ENCODE data around the gene LGSN.
"Not testable (repeated sequence)": the region's sequence is repeated elsewhere in the genome, so short reads cannot be mapped to it uniquely, and the experiment has no call there.

The LGSN gene

DNA sequence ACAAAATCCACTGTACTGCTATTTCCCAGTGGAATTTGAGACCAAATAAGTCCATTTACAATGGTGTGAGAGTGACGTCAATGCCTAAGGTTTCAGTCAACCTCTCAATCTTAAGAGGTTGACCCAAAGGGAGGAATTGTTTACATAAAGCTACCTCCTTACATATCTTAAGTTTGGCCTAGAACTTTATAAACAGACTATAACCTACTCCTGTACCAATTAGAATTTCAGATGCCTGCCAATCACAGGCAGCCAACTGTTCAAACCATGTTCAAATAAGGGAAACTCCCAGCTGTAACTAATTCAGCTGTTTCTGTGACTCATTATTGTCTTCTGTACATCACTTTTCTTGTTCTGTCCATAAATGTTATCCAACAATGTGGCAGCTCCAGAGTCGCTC, 14.5 kb downstream of the LGSN start:
- no peak for DNase-seq

DNA sequence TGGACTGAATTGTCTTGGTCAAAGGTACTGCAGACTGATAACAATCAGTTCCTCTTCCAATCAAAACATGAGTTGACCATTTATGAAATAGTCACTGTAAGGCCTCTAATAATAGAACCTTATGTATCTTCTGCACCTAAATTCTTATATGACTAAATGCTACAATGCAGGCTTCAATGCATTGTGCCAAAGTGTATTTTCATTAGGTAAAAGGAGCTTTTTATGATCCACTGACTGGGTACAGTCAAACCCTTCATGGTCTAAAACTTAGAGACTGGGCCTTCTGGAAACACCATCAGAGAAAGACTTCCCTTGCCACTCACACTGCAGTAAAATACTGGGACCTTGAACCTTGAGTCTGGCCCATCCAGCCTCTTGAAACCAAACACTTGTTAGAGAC, 16.3 kb downstream of the LGSN start:
- no peak for DNase-seq

DNA sequence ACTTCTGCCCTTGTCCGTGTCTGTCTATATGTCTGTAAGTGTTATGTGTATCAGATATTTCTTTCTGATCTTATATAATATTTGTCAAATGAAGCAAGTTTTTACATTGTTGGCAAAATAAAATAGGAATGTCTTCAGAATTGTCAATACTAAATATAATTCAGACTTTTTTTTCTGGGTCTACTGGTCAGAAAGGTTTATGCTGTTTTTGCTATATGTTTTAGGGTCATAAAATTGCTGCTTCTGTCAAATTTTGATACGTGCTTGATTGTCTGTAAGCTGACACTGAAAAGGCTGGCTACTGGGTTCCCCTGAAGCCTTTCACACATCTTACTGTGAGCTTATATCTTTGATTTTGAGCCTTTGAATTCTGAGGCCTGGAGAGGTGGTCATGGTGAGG, 20.1 kb downstream of the LGSN start:
- DNase-seq, result no peak

DNA sequence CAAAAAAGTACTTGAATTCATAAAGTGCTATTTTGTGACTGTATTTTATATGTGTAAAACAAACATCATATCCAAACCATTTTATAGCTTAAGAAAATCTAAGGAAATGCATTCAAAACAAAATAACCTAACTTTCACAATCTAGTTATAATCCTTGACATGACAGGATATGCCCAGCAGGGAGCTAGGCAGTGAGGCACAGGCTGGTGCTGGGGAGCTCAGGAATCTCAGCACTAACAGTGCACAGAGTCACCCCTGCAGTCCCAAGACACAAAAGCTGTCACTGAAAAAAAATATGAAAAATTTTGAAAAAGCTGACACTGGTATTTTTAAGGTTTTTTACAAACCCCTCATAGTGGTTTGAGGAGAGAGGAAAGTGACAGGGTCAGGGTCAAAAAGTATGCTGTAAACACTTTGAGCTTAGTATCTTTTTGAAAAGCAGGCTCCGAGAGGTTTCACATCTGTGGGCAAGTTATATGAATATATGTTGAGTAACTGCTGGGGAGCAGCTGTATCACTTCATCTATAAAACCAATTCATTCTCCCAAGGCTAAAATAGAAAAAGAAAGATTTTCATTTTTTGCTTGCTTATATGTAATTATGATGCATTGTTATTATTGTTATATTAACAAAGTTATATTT, 24.1 kb downstream of the LGSN start:
- no peak for DNase-seq

DNA sequence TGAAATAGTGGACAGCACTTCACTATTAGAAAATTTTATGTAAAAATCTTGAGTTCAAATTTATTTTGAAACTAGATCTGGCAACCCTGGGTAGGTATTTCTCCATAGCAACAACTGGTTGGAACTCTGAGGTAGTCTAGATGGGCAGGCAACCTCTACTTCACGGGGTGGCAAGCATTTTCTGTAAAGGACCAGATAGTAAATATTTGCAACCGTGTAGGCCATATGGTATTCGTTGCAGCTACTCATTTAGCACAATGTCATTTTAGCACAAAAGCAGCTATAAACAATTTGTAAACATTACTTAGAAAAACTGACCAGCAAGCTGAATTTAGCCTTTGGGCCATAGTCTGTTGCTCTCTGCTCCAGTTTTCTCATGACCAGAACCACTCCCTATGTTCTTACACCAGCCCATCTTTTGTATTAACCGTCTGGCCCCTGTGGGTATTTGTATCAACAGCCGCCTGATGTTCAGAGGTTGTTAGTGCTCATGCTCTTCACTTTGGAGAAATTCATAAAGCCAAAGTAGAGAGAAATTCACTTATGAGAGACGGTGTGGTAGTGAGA, 29.2 kb downstream of the LGSN start:
- DNase-seq, result no peak

DNA sequence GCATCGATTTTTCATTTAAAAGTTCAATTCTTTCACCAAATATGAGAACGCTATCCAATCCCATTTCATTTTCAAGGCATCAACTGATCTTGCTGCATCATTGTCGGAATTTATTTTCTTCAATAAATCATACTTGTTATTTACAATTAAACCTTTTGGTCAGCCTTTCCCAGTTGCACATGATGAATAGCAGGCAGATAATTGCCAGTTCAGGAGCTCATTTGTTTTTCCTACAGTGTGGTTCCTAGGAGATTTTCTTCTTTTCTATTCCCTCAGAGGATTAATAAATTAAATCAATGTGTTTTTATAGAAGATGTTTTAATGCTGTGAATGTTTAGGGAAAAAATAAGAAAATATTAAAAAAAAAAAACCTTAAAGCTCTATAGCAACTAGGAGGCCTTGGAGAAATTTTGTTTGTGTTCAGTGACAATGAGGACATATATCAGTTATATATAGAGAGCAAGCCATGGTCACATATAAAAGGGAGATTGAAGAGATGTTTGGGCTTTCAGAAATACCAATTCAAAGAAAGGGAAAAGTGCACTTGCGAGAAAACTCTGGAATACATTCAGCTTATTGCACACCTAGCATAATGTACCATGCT, 30.4 kb downstream of the LGSN start:
- DNase-seq, result no peak

DNA sequence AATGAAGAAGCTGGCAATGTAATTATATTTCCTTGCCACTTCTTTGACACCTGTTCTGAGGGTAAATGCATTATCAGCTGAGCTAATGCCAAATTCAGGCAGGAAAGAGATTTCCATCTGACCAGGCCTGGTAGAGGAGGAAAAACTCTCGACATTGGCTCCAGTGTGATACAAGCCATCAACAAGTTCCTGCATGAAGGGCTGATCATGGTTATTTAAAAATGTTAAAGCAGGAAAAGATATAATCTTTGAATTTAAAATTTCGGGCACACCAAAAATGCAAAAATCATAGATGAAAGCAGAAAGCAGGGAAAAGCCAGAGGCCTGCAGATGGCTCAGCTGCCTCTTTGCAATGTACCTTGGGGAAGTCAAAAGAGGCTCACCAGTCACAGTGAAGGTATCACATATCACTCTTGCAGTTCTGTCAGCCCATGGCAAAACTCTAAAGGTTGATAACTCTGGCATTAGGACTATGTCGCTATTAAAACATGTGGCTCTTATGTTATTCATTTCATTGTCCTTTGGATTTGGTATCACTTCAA, 39.1 kb downstream of the LGSN start:
- no peak for DNase-seq

DNA sequence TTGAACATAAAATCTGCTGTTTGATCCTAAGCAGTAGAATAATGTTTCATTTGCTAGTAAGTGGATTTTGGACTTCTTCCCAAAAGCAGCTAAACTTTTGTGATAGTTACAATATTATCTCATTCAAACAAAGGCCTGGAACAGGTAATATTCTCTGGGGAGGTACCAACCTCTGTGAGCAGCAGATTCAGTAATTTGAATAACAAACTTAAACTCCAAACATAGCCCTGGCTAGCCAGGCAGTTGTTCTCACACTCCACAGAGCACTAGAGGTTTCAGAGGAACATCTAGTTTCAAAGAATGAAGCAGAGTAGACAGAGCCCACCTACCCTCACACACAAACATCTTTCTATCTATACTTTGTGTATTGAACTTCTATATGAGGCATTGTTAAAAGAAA, 40.9 kb downstream of the LGSN start:
- no peak for DNase-seq

DNA sequence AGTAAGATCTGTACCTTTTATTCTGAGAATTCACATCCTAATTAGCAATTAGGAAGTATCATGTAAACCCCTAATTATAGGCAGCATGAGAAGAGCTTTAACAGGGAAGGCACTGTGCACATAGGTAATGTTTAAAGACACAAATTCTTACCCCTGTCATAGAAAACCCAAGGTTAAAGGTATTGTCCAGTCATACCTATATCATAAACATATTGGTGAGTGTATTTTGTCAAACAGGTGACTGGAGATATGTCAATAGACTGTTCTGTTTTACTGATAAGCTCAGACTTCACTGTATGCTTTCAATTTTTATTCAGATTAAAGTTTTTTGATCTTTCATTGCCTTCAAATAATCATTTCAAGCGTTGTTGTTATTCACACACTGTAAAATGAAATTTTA, 43.8 kb downstream of the LGSN start:
- no peak for DNase-seq

DNA sequence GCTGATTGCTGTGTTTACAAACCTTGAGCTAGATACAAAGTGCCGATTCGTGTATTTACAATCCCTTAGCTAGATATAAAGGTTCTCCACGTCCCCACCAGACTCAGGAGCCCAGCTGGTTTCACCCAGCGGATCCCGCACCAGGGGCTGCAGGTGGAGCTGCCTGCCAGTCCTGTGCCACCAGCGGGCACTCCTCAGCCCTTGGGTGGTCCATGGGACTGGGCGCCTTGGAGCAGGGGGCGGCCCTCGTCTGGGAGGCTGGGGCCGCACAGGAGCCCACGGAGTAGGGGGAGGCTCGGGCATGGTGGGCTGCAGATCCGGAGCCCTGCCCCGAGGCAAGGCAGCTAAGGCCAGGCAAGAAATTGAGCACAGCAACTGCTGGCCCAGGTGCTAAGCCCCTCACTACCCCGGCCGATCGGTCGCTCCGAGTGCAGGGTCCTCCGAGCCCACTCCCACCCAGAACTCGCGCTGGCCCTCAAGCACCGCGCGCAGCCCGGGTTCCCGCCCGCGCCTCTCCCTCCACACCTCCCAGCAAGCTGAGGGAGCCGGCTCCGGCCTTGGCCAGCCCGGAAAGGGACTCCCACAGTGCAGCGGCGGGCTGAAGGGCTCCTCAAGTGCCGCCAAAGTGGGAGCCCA, 44.9 kb downstream of the LGSN start:
- not testable (repeated sequence) for DNase-seq

DNA sequence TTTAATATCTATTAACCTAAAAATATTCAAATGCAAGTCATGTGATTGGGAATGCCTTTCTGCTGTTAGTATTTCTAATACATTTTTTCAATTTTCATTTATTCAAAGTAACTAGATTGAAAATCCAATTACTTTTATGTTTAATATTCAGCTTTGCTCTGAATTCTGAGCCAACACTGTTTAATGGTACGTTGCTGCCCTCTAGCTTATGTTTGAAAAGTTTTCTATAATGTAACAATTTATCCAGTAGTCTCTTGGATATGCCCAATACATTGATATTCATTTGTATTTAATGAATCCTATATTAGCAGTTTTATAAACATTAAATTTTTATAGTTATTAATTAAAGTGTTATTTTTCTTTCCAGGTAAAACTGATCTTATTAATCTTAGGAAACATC, 47.4 kb downstream of the LGSN start:
- DNase-seq, result peak; percentile 64

DNA sequence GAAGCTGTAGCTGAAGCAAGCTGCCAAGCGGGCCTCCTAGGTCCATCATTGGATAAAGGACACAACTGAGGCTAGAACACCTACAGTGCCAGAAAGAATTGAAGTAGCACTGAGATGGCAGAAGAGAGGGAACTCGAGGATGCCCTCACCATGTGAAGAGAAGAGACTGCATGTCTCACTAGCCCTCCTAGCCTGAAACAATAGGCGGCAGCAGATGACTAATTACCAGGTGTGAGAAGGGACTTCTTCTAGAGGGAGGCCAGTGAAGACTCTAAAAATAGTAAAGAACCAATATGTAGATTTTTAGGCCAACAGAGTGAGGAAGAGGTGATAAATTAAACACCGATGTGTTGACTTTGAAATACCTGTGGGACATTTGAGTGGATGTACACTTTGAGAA, 50.3 kb downstream of the LGSN start:
- DNase-seq, result no peak

DNA sequence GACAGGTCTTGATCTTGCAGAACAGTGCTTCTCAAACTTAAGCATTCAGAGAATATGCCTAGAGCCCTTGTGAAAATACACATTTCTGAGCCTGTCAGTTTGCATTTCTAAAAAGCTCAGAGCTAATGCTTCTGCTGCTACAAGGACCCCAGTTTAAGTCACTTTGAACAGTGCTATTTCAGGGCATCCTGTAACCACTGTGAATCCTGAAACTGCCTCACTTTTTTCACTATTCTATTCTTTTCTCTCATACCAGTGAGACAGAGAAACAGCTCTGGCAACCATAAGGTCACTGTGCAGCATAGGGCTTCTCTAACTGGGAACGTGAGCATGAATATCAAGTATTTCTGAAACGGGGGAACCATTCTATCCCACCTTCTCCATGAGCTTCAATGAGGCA, 51.2 kb downstream of the LGSN start:
- no peak for DNase-seq

DNA sequence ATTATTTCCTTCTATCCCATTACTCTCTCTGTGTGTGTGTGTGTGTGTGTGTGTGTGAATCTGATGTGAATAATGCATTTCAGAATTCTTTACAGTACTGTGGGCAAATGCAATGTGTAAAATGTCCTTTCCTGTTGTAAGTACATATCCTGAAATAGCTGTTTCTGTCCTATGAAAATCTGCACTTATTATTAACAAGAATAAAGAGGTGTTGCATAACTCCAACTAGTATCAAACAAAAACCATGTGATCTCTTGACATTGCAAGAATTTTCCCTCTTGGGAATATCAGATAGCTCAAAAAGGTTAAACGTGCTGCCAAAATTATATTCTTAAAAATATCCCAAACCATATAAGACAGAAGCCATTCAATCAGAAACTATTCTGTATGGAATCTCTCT, 52.0 kb downstream of the LGSN start:
- no peak for DNase-seq

DNA sequence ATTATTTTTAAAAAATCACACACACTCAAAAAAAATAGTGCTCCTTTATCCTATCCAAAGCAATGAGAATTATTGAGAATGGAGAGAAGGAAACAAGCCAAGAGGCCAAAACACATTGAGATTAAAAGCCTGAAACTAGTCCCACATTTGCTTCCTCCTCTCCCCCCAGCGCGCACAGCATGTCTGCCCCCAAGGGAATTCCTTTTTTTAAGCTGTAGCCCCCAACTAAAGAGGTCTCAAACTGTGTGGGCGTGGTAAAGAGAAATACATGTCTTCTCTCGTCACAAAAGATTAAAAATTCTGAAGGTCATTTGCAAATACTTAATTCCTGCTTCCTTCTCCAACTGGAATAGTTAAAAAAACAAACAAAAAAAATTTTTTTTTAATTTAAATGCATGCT, 52.7 kb downstream of the LGSN start:
- no peak for DNase-seq

DNA sequence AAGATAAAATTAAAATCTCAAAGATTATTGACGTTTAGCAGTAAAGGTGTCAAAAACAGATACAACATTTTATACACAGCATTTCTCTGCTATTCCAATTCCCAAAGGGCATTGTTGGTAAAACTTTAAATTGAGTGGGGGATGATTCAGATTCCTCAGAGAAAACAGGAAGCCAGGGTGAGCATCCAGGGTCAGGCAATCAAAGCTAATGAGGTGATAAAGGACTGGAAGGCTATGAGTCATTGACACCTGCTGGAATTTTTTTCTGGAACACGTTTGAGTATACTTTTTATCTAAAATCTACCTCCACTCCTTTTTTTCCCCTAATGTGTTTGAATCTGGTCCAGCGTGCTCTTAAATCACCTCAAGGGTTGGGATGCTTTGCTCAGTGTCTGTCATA, 56.3 kb downstream of the LGSN start:
- peak; percentile 21 for DNase-seq

DNA sequence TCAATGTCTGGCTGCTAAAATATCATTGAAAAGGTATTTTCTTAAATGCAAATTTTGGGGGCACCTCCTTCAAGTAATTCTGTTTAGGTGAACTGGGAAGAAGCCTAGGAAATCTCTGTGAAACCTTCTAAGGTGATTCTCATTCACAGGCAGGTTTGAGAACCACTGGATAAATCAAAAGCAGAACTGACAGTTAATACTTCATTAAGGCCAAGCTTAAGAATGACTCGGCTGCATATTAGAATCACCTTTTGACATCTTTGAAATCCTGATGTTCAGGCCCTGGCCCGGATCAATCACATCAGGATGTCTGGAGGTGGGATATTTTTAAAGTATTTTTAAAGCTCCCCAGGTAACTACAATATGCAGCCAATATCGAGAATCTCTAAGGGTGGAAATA, 58.0 kb downstream of the LGSN start:
- no peak for DNase-seq

DNA sequence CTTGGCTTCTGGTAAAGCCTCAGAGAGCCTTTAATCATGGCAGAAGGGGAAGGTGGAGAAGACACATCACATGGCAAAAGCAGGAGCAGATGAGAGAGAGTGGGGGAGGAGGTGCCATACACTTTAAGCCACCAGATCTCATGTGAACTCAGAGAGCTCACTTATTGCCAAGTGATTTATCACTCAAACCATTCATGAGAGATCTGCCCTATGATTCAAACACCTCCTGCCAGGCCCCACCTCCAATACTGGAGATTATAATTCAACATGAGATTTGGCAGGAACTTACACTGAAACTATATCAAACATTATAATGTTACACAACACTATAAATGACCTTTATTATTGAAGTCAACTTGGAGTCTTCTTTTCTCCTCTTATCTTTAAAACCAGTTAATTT, 60.6 kb downstream of the LGSN start:
- no peak for DNase-seq

DNA sequence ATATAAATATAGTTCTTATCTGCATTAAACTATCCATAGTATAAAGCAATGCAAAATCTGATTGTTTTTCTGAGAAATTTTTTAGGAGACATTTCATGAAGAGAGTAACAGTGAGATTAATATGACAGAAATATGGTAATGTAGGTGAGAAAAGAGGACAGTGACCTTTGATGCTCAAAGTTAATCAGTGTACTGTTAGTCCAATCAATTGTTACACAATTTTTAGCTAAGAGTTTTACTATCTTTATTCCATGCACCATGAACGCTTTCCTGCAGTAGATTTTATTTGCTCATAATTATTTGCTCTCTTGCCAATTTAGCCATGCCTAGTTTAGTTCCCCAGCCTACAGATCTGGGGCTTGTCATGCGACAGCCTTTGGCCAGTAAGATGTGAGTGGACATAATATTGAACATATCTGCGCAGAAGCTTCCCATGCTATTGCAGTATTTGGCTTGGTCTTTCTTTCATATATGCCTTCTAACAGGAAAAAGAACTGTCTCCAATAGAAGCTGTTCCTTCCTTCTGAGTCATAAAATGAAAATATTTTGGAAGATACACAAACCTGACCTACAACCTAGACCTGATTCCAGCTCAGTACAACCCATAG, 69.8 kb downstream of the LGSN start:
- DNase-seq, result no peak

DNA sequence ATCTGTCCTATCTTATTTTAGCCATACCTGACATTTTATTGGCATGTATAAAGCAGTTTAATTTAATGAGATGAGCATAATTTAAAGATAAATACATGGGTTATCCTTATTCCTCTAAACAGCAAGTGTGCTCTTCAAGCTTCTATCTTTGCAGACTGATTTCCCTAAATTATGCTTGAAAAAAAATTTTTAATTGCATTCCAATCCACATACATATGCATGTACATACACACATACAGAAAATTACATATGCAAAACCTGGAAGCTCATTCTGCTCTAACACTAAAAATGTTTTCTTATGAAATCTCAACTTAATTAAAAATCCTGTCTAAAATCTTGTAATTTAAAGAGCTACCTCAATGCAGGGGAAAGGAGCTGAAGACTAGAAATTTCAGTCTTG, 73.2 kb downstream of the LGSN start:
- DNase-seq, result no peak

DNA sequence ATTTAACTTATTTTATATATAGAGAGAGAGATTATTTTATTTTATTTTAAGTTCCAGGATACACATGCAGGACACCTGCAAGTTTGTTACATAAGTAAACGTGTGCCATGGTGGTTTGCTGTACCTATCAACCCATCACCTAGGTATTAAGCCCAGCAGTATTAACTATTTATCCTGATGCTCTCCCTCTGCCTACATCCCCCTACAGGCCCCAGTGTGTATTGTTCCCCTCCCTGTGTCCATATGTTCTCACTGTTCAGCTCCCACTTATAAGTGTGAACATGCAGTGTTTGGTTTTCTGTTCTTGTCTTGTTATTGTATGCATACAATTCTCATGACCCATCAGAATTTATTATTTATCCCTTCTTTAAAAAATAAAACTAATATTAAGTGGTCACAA, 73.9 kb downstream of the LGSN start:
- no peak for DNase-seq

DNA sequence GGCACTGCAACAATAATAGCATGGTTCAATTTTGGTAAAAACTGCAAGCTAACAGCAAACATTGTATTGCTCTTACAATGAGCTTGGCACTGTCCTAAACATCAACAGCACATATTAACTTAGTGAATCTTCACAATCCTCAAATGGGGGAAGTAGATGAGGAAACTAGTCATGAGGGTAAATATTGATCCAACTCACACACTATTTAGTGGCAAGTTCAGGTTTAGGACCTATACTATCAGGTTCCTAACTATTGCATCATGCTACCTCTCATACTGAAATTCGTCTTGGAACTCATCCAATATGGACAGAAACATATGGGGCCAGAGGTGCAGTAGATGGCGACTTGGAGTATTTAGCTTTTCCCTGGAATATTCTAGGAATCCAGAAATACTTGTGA, 74.4 kb downstream of the LGSN start:
- DNase-seq, result no peak

DNA sequence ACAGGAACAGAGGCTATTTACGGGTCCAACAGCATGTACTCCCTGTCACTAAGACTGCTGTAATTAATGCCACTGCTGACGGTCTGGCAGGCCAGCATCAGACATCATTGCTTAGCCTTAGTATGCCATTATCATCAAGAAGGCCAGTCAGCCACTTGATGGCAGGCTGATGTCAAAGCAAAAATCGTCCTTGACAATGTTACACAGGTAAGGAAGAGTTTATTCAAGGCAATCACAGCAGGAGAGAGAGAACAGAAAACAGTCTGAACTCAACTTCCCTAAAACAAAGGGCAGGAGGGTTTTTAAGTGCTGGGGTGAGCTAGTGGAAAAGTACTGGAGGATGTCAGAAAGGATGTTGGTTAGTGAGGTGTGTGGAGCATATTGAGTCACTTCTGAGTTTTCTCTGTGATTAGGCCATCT, 83.4 kb downstream of the LGSN start:
- no peak for DNase-seq

DNA sequence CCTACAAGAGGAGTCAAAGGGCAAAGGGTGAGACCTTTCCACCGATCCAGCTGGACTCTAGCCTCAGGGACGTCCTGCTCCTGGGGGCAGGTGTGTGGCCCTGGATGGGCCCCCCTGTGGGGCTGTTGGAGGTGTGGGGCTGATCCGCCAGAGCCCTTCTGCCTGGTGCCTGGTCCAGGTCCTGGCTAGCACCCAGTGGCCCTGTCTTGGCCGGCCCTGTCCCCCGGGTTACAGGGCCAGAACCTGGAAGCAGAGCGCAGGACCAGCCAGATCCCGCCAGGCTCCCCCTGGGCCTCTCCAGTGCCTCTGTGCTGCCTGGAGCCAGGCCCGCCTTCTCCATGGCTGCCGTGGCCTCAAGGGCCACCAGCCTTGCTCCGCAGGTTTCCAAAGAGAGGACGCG, 89.3 kb downstream of the LGSN start:
- not testable (repeated sequence) for DNase-seq

All from NCI-H748 treated with DMSO at 0.1 percent for 48 hours (cell line).